SU-DHL-6 (cell line): ENCODE data around the gene ABHD15.
A peak's percentile ranks its signal among the peaks of the same experiment; 100 is the strongest.

ENCODE experiments used
- H2AFZ ChIP-seq: fragments of 200-600 bp; sonication (generic); 2 replicates; pipeline ENCODE4 v1.6.1; 2014; ENCODE audit warnings: low read depth, mild to moderate bottlenecking, moderate library complexity, mixed read lengths, antibody characterized with exemption, low read length; ENCODE audit not compliant: severe bottlenecking
- H3F3A ChIP-seq: fragments of 200-600 bp; shearing (Covaris generic); 2 replicates; pipeline ENCODE4 v1.6.0; 2016; ENCODE audit warnings: antibody characterized with exemption, mild to moderate bottlenecking; ENCODE audit not compliant: insufficient read depth
- H3K27ac ChIP-seq: fragments of 200-600 bp; sonication (generic); 2 replicates; pipeline ENCODE4 v1.5.1; 2016; ENCODE audit warnings: low read depth, mild to moderate bottlenecking, low read length, moderate library complexity, mixed read lengths
- H3K27me3 ChIP-seq: fragments of 200-600 bp; sonication (generic), shearing (Covaris generic); 2 replicates; pipeline ENCODE4 v1.6.0; 2014; ENCODE audit warnings: mild to moderate bottlenecking, low read length
- H3K36me3 ChIP-seq: fragments of 200-600 bp; sonication (generic); 2 replicates; pipeline ENCODE4 v1.6.1; 2014; ENCODE audit warnings: mild to moderate bottlenecking, low read length, mixed read lengths
- H3K4me2 ChIP-seq: fragments of 300-600, 200-600 bp; shearing (Covaris generic), sonication (generic); 2 replicates; pipeline ENCODE4 v1.6.0; 2014; ENCODE audit warnings: low read length, low read depth, mild to moderate bottlenecking; ENCODE audit not compliant: poor library complexity, severe bottlenecking
- H3K4me3 ChIP-seq: fragments of 200-600 bp; sonication (generic); 2 replicates; pipeline ENCODE4 v1.5.1; 2014; ENCODE audit warnings: antibody characterized with exemption, low read length, mild to moderate bottlenecking, mixed read lengths; ENCODE audit not compliant: insufficient read depth, poor library complexity, severe bottlenecking
- H3K79me2 ChIP-seq: fragments of 200-600 bp; sonication (generic); 2 replicates; pipeline ENCODE4 v1.6.1; 2014; ENCODE audit warnings: mild to moderate bottlenecking, low read length, moderate library complexity; ENCODE audit not compliant: insufficient read depth
- H3K9ac ChIP-seq: fragments of 200-600 bp; sonication (generic); 2 replicates; pipeline ENCODE4 v1.7.0; 2014; ENCODE audit warnings: mild to moderate bottlenecking, low read length
- H3K9me2 ChIP-seq: fragments of 200-600 bp; sonication (generic); replicated peaks from 2 replicates; pipeline ENCODE4 v1.6.1; 2014; ENCODE audit warnings: low read length; ENCODE audit not compliant: insufficient read depth
- H3K9me3 ChIP-seq: fragments of 200-600 bp; sonication (generic); 2 replicates; pipeline ENCODE4 v1.6.1; 2014; ENCODE audit warnings: low read length, mixed read lengths; ENCODE audit not compliant: insufficient read depth
- H4K20me1 ChIP-seq: fragments of 200-600 bp; sonication (generic); 2 replicates; pipeline ENCODE4 v1.6.1; 2014; ENCODE audit warnings: low read depth, mild to moderate bottlenecking, antibody characterized with exemption, low read length, moderate library complexity, mixed read lengths
- EZH2phosphoT487 ChIP-seq: fragments of 200-600 bp; sonication (generic), shearing (Covaris generic); conservative IDR thresholded peaks from 2 replicates; pipeline ENCODE4 v1.6.1; 2018; ENCODE audit warnings: mild to moderate bottlenecking, antibody characterized with exemption, low read length, moderate library complexity, mixed read lengths
- TF ChIP-seq, protein P1 (sequence below): fragments of 200-600 bp; sonication (generic); IDR thresholded peaks from one replicate; pipeline ENCODE4 v1.5.1; 2017; ENCODE audit warnings: antibody characterized with exemption, mild to moderate bottlenecking, low read length, moderate library complexity; ENCODE audit not compliant: insufficient read depth, poor library complexity, severe bottlenecking

ABHD15 gene

DNA sequence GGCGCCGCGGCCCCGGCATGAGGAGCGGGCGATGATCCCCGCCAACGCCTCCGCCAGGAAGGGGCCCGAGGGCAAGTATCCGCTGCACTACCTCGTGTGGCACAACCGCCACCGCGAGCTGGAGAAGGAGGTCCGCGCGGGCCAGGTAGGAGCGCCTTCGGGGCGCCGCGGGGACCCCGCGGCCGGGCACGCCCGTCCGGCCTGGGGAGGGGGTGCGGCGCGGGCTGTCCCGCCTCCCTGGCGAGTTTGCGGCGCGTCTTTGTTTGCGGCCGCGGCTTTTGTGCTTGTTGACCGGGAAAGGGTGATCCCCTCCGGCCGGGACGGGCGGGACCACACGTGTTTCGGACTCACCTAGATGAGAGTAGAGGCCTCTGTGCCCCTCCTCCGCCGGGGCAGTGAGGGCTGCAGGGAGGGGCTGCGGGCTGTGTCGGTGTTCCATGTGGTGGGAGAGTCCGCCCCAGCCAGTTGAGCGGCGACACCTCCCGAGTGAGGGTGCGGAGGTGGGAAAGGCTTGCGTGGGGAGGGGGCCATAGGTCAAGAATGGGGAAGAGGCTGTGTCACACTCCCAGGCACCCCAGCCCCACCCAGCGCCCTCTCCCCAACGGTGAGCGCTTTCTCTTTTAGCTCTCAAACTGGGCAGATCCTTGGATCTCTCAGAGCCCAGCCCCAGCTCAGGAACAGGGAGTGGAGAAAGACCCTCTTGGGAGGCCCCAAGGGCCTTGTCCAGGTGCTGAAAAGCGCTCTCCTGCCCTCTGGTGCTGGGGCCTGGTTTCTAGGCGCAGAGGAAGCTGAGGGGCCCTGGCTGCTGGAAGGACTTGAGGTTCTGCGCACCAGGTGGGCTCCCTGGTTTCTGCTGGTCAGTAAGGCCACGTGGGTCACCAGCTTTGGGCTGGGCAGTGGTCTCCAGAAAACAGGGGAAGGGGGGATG is 27.0 kb upstream of the ABHD15 start:
- H3K79me2 ChIP-seq = peaks cover 2% of the 10 kb centered on the region
- H3K36me3 ChIP-seq = no peaks in the 10 kb centered on the region
- peak overlapping the region; percentile 72 for H3K4me3 ChIP-seq
- H2AFZ ChIP-seq = peak overlapping the region; percentile 84
- H3K9me2 ChIP-seq = no peaks in the 10 kb centered on the region
- H3K9me3 ChIP-seq = no peaks in the 10 kb centered on the region
- H4K20me1 ChIP-seq = no peaks in the 10 kb centered on the region; the same call in 1 of the 2 replicates
- peaks cover 27% of the 10 kb centered on the region for H3F3A ChIP-seq
- peak overlapping the region; percentile 68 for H3K9ac ChIP-seq
- TF ChIP-seq, protein P1, sequence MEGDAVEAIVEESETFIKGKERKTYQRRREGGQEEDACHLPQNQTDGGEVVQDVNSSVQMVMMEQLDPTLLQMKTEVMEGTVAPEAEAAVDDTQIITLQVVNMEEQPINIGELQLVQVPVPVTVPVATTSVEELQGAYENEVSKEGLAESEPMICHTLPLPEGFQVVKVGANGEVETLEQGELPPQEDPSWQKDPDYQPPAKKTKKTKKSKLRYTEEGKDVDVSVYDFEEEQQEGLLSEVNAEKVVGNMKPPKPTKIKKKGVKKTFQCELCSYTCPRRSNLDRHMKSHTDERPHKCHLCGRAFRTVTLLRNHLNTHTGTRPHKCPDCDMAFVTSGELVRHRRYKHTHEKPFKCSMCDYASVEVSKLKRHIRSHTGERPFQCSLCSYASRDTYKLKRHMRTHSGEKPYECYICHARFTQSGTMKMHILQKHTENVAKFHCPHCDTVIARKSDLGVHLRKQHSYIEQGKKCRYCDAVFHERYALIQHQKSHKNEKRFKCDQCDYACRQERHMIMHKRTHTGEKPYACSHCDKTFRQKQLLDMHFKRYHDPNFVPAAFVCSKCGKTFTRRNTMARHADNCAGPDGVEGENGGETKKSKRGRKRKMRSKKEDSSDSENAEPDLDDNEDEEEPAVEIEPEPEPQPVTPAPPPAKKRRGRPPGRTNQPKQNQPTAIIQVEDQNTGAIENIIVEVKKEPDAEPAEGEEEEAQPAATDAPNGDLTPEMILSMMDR = peak; percentile 25
- TF ChIP-seq EZH2phosphoT487 = no peak
- peak overlapping the region; percentile 68 for H3K4me2 ChIP-seq
- H3K27ac ChIP-seq = no peak overlapping the region
- no peaks in the 10 kb centered on the region for H3K27me3 ChIP-seq

DNA sequence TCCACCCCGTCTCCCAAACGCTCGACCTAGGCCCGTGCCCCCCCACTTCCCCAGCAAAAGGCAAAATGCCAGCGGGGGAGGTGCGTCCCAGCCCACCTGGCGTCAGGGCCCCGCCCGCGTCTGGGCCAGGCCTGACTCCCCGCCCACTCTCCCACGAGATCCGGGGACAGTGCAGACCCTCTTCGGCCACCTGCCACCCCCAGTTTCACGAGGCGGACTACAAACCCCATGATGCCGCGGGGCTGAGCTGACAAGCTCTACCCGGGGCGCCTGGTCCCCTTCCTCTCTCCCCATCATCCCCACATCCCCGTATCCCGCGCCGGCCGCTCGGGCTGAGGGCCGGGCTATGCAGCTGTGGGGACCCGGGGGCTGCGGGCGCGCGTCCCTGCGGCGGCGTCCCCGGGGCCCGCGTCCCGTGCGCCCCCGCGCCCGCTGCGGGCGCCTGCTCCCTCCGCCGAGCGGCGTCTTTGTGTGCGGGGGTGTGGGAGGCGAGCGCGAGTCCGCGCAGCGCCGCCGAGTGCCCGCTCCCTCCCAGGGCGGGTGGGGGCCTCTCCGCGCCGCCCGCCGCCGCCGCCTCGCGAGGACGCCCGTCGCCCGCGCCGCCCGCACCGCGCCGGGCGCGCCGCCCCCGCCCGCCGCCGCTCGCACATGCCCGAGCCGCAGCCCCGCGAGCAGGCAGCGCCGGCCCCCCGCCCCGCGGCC is 26.2 kb upstream of the ABHD15 start, which contains the start of gene ANKRD13B:
Gene ANKRD13B, plus strand, starts transcription at position 283 of the 702 bp plus-strand sequence. CDS start 490 bp downstream, outside the sequence.
- H3K9ac ChIP-seq = peak within 1 kb of the TSS; percentile 88
- H3K79me2 ChIP-seq = peaks cover 10% of the 10 kb centered on the region
- peak within 1 kb of the TSS; percentile 78 for H3K27ac ChIP-seq
- H3K36me3 ChIP-seq = no peaks in the 10 kb centered on the region
- no peaks in the 10 kb centered on the region for H3K27me3 ChIP-seq
- H3F3A ChIP-seq = peaks cover 27% of the 10 kb centered on the region
- no peaks in the 10 kb centered on the region; the same call in 1 of the 2 replicates for H4K20me1 ChIP-seq
- TF ChIP-seq, protein P1 = no peak
- no peak for TF ChIP-seq EZH2phosphoT487
- peak within 1 kb of the TSS; percentile 93 for H3K4me2 ChIP-seq
- no peaks in the 10 kb centered on the region for H3K9me2 ChIP-seq
- H3K4me3 ChIP-seq = peak within 1 kb of the TSS; percentile 72
- H3K9me3 ChIP-seq = no peaks in the 10 kb centered on the region
- H2AFZ ChIP-seq = peak within 1 kb of the TSS; percentile 86

DNA sequence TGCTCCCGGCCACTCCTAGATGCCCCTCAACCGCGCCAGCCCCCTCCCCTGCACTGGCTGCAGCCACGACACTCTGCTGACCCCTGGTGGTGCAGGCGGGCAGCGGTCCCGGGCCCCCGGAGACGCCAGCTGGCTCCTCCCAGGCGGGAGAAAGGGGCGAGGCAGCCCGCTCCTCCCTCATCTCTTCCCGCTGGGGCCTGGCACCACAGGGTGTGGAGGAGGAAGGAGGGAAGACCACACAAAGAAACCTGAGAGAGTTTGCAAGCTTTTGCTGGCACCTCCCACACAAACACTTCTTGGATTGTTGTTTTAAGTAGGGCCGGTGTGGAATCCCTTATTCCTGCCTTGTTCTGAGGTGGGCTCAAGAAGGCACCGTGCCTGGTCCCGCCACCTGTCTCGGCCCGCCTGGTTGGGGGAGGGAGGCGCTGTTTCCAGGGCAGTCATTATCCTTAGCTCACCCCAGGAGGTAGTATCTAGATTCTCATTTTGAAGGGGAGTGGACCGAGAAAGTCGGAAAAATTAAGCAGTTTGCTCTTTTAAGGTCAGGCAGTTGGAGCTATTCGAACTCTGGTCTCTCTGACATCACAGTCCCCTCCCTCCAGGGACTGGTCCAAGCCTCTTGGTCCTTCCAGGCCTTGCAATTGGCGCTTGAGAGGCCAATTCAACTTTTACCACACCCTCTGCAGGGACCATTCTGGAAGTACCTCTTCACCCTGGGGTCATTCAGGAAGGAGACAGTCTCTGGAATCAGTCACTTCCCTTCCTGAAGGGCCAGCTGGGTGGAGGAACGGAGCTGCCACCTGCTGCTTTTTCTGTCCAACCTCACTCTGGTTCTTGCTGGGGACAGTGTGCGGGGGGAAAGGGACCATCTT is 25.1 kb upstream of the ABHD15 start:
- TF ChIP-seq EZH2phosphoT487 = no peak
- TF ChIP-seq, protein P1 = peak; percentile 96
- H3K9me3 ChIP-seq = no peaks in the 10 kb centered on the region
- H2AFZ ChIP-seq = peak overlapping the region; percentile 86
- H3K4me3 ChIP-seq = peak overlapping the region; percentile 23
- peak overlapping the region; percentile 93 for H3K4me2 ChIP-seq
- H3K9ac ChIP-seq = peak overlapping the region; percentile 88
- H4K20me1 ChIP-seq = no peaks in the 10 kb centered on the region; the same call in 1 of the 2 replicates
- H3F3A ChIP-seq = peaks cover 27% of the 10 kb centered on the region
- no peaks in the 10 kb centered on the region for H3K9me2 ChIP-seq
- peak overlapping the region; percentile 78 for H3K27ac ChIP-seq
- no peaks in the 10 kb centered on the region for H3K36me3 ChIP-seq
- peaks cover 20% of the 10 kb centered on the region for H3K79me2 ChIP-seq
- no peaks in the 10 kb centered on the region for H3K27me3 ChIP-seq
